GM12801 (cell line): ENCODE data around the gene EFNB2.

Experiments
- CTCF ChIP-seq: IDR thresholded peaks from one replicate; pipeline ENCODE4 v1.5.1; 2011; ENCODE audit warnings: control low read depth; ENCODE audit not compliant: insufficient read length; ENCODE audit errors: extremely low read depth

EFNB2 gene

GRCh38 chr13:106455190-106455589 lies 80.3 kb downstream of the EFNB2 start:
- no peak for TF ChIP-seq CTCF

- TF ChIP-seq CTCF = no peak
These were observed 82.4 kb downstream of the EFNB2 start for GRCh38 chr13:106453101-106453500.

GRCh38 chr13:106450991-106451390 lies 84.5 kb downstream of the EFNB2 start:
- TF ChIP-seq CTCF = no peak

- no peak for TF ChIP-seq CTCF
These were observed 86.4 kb downstream of the EFNB2 start for GRCh38 chr13:106449096-106449495.

- no peak for TF ChIP-seq CTCF
These were observed 89.5 kb downstream of the EFNB2 start for GRCh38 chr13:106445996-106446395.

- TF ChIP-seq CTCF = no peak
These were observed 91.7 kb downstream of the EFNB2 start for GRCh38 chr13:106443607-106444322.

GRCh38 chr13:106440866-106441265 lies 94.6 kb downstream of the EFNB2 start:
- TF ChIP-seq CTCF = no peak
